Activated gamma-delta T cell treated with Interleukin-2 at 50 U/mL for 16 hours (primary cell): Measurements from ENCODE around the gene FKBP3.
A peak's percentile ranks its signal among the peaks of the same experiment; 100 is the strongest.
"Not testable (repeated sequence)": the region's sequence is repeated elsewhere in the genome, so short reads cannot be mapped to it uniquely, and the experiment has no call there.

Experiments used
- DNase-seq: peaks from one replicate; pipeline ENCODE4 v3.0.0-alpha.2; 2020

FKBP3 gene

DNA sequence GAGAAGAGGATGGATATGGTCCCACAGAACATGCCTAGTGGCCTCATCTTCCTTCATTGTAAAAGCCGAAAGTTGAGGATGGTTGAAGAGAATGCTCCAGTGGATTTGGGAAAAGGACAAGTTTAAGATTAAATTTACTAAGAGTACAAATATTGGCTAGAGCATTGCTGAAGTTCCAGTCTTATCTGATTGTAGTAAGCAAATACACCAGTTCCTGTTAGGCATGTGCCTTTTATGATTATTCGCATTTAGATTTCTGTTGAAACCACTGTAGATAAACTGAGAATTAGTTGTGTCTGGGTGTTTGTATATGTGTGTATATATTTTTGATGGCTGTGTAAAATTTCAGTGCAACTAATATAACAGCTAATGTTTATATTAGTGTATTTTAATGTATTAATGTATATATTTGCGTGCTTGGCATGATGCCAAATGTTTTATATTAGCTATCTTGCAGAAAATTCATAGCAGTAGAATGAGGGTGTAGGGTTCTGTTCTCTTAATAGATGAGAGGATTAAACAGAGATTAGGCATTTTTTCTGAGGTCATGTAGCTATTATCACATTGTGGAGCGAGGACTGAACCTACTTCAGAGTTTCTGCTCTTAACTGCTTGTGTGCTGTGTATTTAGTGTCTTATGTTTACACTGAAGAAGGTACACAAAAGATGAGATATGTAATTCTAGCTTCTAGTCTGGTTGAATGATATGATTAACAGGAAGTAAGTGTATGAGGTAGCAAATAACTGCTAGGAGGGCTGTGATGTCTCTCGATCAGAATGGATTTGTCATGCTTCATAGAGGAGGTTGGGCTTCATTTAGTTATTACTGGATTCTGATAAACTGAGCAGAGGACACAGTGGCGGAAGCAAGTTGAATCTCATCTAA is 21.1 kb downstream of the FKBP3 start:
- no peak for DNase-seq

DNA sequence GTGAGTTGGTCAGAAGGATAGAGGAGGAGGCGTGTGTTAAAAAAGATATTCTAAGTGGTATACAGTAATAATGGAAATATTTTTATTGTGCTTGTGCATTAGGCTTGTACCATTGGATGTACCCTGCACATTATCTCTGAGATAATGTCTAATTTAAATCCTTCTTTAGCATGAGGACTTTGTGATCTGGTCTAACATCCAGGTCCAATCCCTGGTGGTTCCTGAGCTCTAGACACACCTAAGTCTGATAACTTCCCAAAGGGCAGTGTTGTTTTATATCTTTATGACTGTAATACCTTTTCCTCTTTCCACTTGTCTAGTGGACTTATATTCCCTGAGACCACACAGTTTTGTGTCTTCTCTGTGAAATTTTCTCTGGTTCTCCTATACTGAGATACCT is 29.7 kb downstream of the FKBP3 start:
- no peak for DNase-seq

DNA sequence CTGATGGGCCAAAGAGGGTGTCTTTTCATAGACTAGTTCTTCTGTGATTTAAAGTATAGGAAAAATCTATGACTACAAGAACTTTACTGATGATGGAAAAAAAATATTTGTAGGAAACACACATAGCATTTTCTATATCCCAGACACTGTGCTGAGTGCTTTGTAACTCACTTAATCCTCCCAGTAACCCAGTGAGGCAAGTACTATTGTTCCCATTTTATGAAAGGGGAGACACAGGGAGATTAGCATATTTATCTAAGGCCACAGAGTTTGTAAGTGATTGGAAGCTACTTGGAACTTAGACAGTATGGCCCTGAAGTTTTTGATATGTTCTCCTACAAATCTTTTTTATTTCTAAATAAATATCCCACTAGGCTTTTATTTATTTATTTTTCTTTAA is 30.5 kb downstream of the FKBP3 start:
- no peak for DNase-seq

DNA sequence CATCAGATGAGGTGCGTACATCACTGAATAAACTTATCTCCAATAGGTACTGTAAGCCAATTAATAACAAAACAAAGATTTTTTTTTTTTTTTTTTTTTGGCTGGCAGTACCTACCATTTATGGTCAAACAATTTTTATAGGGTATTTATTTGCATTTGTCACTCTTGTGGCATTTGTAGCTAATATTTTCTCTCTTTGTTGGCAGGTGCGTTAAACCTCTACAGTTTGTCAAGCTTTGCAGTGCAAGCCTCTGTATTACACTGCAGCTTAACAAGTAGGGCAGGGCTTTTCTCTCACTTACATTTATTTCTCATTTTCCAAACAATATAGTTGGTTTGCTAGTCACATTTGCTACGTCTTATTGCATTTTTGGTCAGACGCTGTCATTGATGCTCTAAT is 38.1 kb downstream of the FKBP3 start:
- DNase-seq: no peak

GRCh38 chr14:45095143-45095542 is 39.1 kb downstream of the FKBP3 start:
- DNase-seq: no peak

- DNase-seq: no peak
Measured at GRCh38 chr14:45094275-45094674, 40.0 kb downstream of the FKBP3 start.

DNA sequence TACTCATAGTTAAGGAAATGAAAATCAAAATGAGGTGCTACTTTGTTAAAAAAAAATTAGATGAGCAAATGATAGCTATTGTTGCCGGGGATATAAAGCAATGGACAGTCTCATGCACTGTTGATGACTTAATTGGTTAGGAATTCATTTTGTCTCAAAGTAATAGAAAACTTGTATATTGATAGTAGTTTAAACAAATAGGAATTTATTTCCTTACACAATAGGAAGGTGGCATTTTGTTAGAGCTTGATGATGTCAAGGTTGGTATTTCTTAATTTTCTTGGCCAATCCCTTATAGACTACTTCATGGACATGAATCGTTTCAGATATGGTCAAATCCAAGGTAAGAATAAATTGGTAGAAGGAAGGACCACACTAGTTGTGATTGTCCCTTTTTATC is 42.6 kb downstream of the FKBP3 start:
- no peak for DNase-seq

DNA sequence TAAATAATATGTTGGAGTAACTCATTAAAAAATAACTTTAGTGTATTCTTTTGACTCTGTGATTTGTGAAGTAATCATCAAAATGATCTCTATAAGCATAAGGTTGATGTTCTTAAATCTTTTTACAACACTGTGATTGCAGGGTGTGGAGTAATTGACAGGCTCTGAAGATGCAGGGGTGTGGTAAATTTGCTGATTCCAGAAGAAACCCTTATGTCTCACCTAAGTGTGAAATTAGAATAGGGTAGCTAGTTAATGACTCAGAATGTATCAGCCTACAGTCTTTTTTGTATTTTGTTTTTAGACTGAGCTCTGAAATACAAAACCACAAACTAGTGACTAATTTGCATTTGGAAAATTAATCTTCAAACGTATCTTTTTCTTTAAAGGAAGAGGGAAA is 44.5 kb downstream of the FKBP3 start:
- no peak for DNase-seq

- DNase-seq: no peak
Measured at GRCh38 chr14:45084946-45085346, 49.3 kb downstream of the FKBP3 start.

DNA sequence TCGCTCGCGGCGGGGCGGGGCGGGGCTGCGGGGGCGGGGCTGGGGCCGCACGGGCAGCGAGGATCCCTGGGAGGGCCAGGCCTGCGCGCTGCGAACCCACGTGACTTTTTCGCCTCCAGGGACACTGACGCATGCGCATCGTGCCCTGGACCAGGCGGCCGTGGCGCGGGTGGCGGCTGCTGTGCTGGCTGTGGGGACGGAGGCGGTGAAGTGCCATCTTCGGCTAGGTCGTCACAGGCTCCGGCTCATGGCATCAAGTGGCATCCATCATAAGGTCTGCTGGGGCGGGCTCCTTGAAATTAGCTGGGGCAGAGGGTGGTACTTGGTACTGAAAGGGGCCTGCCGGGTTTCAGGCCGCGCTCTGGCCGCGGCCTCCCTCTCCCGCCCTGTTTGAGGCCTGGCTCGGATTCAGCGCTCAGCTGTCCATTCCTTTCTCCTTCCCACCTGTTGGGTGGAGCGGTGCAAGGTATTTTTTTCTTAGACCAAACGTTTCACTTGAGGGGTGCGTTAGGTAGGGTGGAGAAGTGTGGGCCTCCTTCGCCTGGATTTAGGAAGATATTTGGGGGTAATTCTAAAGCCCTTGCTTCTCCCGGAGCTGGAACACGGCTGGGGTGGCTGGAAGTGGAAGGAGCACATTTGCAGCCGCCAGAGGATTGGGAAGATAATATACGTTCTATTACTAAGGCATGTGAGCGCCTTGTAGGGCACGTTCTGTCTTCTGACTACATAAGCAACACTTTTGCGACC is 50.1 kb downstream of the FKBP3 start, which contains the start of gene PRPF39:
TSS of gene PRPF39 (plus strand) at position 141 of the 747 bp plus-strand sequence. CDS start 11,124 bp downstream, outside the sequence.
- DNase-seq: peak; percentile 94

- DNase-seq: no peak
Measured at GRCh38 chr14:45083617-45083975, 50.7 kb downstream of the FKBP3 start.

DNA sequence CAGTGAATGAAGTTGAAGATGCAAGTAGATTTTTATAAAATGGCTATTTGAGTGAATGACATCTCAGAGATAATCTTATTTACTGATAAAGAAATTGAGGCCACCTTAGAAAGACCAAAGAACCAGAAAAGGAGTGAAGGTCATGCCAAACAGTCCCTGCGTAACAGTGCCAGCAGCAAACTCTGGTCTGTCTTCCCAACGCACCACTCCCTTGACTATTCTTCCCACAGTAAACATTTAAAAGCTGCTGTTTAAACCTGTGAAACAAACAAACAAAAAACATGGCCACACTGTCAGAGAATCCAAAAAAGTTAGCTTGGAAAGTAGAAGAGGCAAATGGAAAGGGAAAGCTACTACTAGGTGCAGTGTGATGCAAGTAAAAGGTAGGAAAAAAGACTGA is 51.9 kb downstream of the FKBP3 start:
- no peak for DNase-seq

DNA sequence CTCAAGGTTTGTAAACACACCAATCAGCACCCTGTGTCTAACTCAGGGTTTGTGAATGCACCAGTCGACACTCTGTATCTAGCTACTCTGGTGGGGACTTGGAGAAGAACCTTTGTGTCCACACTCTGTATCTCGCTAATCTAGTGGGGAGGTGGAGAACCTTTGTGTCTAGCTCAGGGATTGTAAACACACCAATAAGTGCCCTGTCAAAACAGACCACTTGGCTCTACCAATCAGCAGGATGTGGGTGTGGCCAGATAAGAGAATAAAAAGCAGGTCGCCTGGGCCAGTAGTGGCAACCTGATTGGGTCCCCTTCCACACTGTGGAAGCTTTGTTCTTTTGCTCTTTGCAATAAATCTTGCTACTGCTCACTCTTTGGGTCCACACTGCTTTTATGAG is 53.2 kb downstream of the FKBP3 start:
- DNase-seq: not testable (repeated sequence)

- DNase-seq: not testable (repeated sequence)
Measured at GRCh38 chr14:45080416-45080968, 53.8 kb downstream of the FKBP3 start.

DNA sequence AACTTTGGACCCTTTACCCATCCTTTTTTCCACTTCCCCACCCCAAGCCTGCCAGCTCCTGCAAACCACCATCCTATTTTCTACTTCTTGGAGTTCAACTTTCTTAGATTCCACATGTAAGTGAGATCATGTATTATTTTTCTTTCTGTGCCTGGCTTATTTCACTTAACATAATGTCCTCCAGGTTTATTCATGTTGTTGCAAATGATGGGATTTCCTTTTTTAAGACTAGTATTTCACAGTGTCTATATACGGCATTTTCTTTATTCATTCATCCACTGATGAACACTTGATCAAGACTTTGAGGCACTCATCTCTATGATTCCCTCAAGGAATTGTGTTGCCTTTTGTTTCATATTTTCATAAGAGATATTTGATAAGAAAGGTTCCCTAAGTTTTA is 56.0 kb downstream of the FKBP3 start:
- DNase-seq: no peak

- DNase-seq: no peak
Measured at GRCh38 chr14:45073231-45073879, 60.9 kb downstream of the FKBP3 start.

GRCh38 chr14:45072126-45072525 is 62.2 kb downstream of the FKBP3 start:
- DNase-seq: no peak

DNA sequence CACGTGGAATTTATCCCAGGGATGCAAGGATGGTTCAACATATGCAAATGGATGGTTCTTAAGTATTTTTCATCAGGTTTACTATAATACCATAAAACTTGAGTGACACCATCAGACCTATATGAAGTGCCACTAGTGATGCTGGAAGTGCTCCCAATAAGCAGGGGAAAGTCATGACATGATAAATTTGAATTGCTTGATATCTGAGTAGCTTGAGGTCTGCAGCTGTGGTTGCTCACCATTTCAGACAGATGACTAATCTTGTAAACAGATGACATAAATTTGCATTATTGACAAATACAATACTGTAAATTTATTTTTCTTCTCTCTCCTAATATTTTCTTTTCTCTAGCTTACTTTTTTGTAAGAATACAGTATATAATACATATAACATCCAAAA is 64.1 kb downstream of the FKBP3 start:
- DNase-seq: no peak

DNA sequence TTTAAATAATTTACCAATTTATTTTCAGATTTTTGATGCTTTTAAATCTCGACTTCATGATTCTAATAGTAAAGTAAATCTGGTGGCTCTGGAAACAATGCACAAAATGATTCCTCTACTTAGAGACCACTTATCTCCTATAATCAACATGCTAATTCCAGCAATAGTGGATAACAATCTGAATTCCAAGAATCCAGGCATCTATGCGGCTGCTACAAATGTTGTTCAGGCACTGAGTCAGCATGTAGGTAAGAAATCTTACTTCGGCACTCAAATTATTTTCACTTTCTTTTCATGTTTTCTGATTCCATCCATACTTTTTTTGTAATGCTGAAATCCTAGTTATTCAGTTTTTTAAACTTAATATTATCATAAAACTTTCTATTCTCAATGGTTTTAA is 65.9 kb downstream of the FKBP3 start:
- no peak for DNase-seq

DNA sequence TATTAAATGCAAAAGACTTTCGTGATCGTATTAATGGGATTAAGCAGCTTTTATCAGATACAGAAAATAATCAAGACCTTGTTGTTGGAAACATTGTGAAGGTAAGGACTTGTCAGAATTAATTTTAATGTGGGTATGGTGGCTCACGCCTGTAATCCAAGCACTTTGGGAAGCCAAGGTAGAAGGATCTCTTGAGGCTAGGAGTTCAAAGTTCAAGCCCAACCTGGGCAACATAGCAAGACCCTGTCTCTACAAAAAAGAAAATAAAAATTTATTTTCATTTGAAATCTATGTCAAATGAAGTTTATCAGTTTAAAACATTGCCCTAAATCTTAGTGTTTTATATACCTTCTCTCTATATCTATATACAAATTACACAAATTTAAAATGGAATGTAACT is 67.6 kb downstream of the FKBP3 start:
- DNase-seq: no peak

GRCh38 chr14:45065956-45066355 is 68.3 kb downstream of the FKBP3 start:
- DNase-seq: no peak
